ENCODE data around the gene IGLL5. TPM values are rescaled to one million over a fixed set of nuclear protein-coding genes. Genes with fewer than 3 reads are reported as not detected.

IGLL5 gene
- total RNA-seq, 1 experiment from 2014 or later, result not detected

GRCh38 chr22:22872722-22873708 lies 14.6 kb upstream of the IGLL5 start:
- CTCF ChIA-PET, result interaction anchor here (0.6 kb wide), 1 partner anchor 20 kb away, joined by 3 read pairs; no protein-coding TSS in a partner anchor
- H3K4me1 ChIP-seq (ENCODE audit: insufficient read depth, low read length), result no peaks in the 10 kb centered on the region
- H3K9me2 ChIP-seq (replicated peaks; ENCODE audit: low read length), result no peaks in the 10 kb centered on the region
- H3K79me2 ChIP-seq (ENCODE audit: low read length), result no peaks in the 10 kb centered on the region
- DNase-seq (no peak), ATAC-seq (no peak)
- H3F3A ChIP-seq (ENCODE audit: low read length, unreplicated experiment), result no peaks in the 10 kb centered on the region
- BruUV-seq (replicated peaks), result no TSS peak
- intact Hi-C loops (cut with micrococcal nuclease), result no loop called here
- H4K20me1 ChIP-seq (ENCODE audit: low read length), result no peaks in the 10 kb centered on the region
- H3K4me2 ChIP-seq (ENCODE audit: low read length), result no peak overlapping the region
- H3K4me3 ChIP-seq (ENCODE audit: low read length), result no peak overlapping the region
- TF ChIP-seq EZH2 (IDR thresholded peaks at IDR 0.05; ENCODE audit: low read length, unreplicated experiment) (no peak), CTCF (conservative IDR thresholded peaks at IDR 0.05; ENCODE audit: low read depth, low read length) (no peak), EZH2phosphoT487 (IDR thresholded peaks at IDR 0.05; ENCODE audit: borderline replicate concordance, low read length) (no peak)
- H2AFZ ChIP-seq (ENCODE audit: low read length), result no peak overlapping the region
- POLR2A ChIA-PET (ENCODE audit: unreplicated experiment), result no interaction called here
- no peak overlapping the region for H3K9ac ChIP-seq (ENCODE audit: low read length)
- peaks cover 20% of the 10 kb centered on the region for H3K27me3 ChIP-seq (ENCODE audit: low read length)
- H3K36me3 ChIP-seq (ENCODE audit: low read depth, low read length), result no peaks in the 10 kb centered on the region
- no peaks in the 10 kb centered on the region for H3K9me3 ChIP-seq (ENCODE audit: low read length)
- H3K27ac ChIP-seq (ENCODE audit: low read length), result no peak overlapping the region

GRCh38 chr22:22877523-22878210 lies 9.9 kb upstream of the IGLL5 start:
- Histone ChIP-seq H3K79me2 (ENCODE audit: low read length) (no peaks in the 10 kb centered on the region), H3K4me2 (ENCODE audit: low read length) (no peak overlapping the region), H3K4me3 (ENCODE audit: low read length) (no peak overlapping the region), H3K9me3 (ENCODE audit: low read length) (no peaks in the 10 kb centered on the region), H3K9me2 (replicated peaks; ENCODE audit: low read length) (no peaks in the 10 kb centered on the region), H3K36me3 (ENCODE audit: low read depth, low read length) (no peaks in the 10 kb centered on the region), H3F3A (ENCODE audit: low read length, unreplicated experiment) (no peaks in the 10 kb centered on the region), H3K27ac (ENCODE audit: low read length) (no peak overlapping the region), H3K9ac (ENCODE audit: low read length) (no peak overlapping the region), H3K4me1 (ENCODE audit: insufficient read depth, low read length) (no peaks in the 10 kb centered on the region), H2AFZ (ENCODE audit: low read length) (no peak overlapping the region), H4K20me1 (ENCODE audit: low read length) (no peaks in the 10 kb centered on the region), H3K27me3 (ENCODE audit: low read length) (no peaks in the 10 kb centered on the region; the same call in 1 of the 2 replicates)
- no TSS peak for BruUV-seq (replicated peaks)
- POLR2A ChIA-PET (ENCODE audit: unreplicated experiment), result no interaction called here
- intact Hi-C loops (cut with micrococcal nuclease), result loop anchor here (2.0 to 5.0 kb wide), 2 partner anchors 29 to 90 kb away; no protein-coding TSS in a partner anchor
- TF ChIP-seq EZH2phosphoT487 (IDR thresholded peaks at IDR 0.05; ENCODE audit: borderline replicate concordance, low read length) (no peak), CTCF (conservative IDR thresholded peaks at IDR 0.05; ENCODE audit: low read depth, low read length) (peak; percentile 62), EZH2 (IDR thresholded peaks at IDR 0.05; ENCODE audit: low read length, unreplicated experiment) (no peak)
- ATAC-seq, result no peak; the same call in 1 of the 2 replicates
- DNase-seq, result peak; percentile 62
- CTCF ChIA-PET, result interaction anchor here (0.7 to 1.1 kb wide), 6 partner anchors 17 to 211 kb away, joined by 3 to 5 read pairs (median 3); no protein-coding TSS in a partner anchor

Measured in PC-3 (cell line).